Calu3 (cell line): Measurements from ENCODE around the gene CREBBP. TPM values are rescaled to one million over a fixed set of nuclear protein-coding genes. Genes with fewer than 3 reads are reported as not detected.

Source experiments
- BruUV-seq: library from RNA; stranded (reverse); fragments of 400-500 nt; replicated peaks from 2 replicates; lab custom pipeline; 2021; lab: Mats Ljungman, UMichigan
- CTCF ChIA-PET: fragments of 300-600 bp; sonication (Branson Sonifier 250); formaldehyde crosslinking; loops from one replicate; lab custom pipeline; 2022; ENCODE audit warnings: antibody characterized with exemption; lab: Charles Lee
- DNase-seq: peaks from one replicate; pipeline ENCODE4 v3.0.0; 2022
- H3K27ac Mint-ChIP-seq: one replicate; pipeline ENCODE4 v1.8.0; 2022; ENCODE audit warnings: mixed read lengths; ENCODE audit not compliant: unreplicated experiment
- H3K27me3 Mint-ChIP-seq: one replicate; pipeline ENCODE4 v1.8.0; 2022; ENCODE audit warnings: mixed read lengths; ENCODE audit not compliant: unreplicated experiment
- H3K36me3 Mint-ChIP-seq: one replicate; pipeline ENCODE4 v1.8.0; 2022; ENCODE audit warnings: mild to moderate bottlenecking, moderate library complexity, mixed read lengths; ENCODE audit not compliant: insufficient read depth, unreplicated experiment
- H3K4me1 Mint-ChIP-seq: one replicate; pipeline ENCODE4 v1.8.0; 2022; ENCODE audit warnings: mild to moderate bottlenecking, low read depth, mixed read lengths; ENCODE audit not compliant: unreplicated experiment
- H3K4me3 Mint-ChIP-seq: one replicate; pipeline ENCODE4 v1.8.0; 2022; ENCODE audit warnings: mild to moderate bottlenecking, low read depth, moderate library complexity, mixed read lengths; ENCODE audit not compliant: unreplicated experiment
- H3K9me3 Mint-ChIP-seq: one replicate; pipeline ENCODE4 v1.8.0; 2022; ENCODE audit warnings: low read depth, mixed read lengths; ENCODE audit not compliant: unreplicated experiment
- CTCF ChIP-seq: fragments of 200-600 bp; IDR thresholded peaks from one replicate; pipeline ENCODE4 v1.8.0; 2022; ENCODE audit warnings: antibody characterized with exemption; ENCODE audit not compliant: unreplicated experiment
- intact Hi-C: fragments of 100-400 bp; cut with micrococcal nuclease; formaldehyde crosslinking; loops from one replicate; pipeline ENCODE4 v1.10.0; 2022; ENCODE audit not compliant: unreplicated experiment
- total RNA-seq: library from RNA; stranded (reverse); gene quantifications from 2 replicates; pipeline ENCODE4 v1.2.3, GENCODE V29; 2022

The CREBBP gene
- total RNA-seq, 1 experiment from 2014 or later, result 91.0 TPM

GRCh38 chr16:3819746-3820724 is 60.5 kb downstream of the CREBBP start:
- H3K27ac Mint-ChIP-seq, result peak overlapping the region; percentile 24
- H3K36me3 Mint-ChIP-seq, result peaks cover 18% of the 10 kb centered on the region
- no TSS peak for BruUV-seq
- H3K4me3 Mint-ChIP-seq, result peak overlapping the region; percentile 10
- H3K27me3 Mint-ChIP-seq, result no peaks in the 10 kb centered on the region
- intact Hi-C loops, result no loop called here
- peaks cover 45% of the 10 kb centered on the region for H3K4me1 Mint-ChIP-seq
- no peak for TF ChIP-seq CTCF
- H3K9me3 Mint-ChIP-seq, result no peaks in the 10 kb centered on the region
- DNase-seq, result peak; percentile 70
- CTCF ChIA-PET, result no interaction called here

GRCh38 chr16:3819175-3819527 is 61.4 kb downstream of the CREBBP start:
- Mint-ChIP-seq H3K27ac (no peak overlapping the region), H3K27me3 (no peaks in the 10 kb centered on the region), H3K36me3 (peaks cover 14% of the 10 kb centered on the region), H3K4me3 (no peak overlapping the region), H3K9me3 (no peaks in the 10 kb centered on the region), H3K4me1 (peaks cover 37% of the 10 kb centered on the region)
- DNase-seq, result no peak
- intact Hi-C loops, result no loop called here
- CTCF ChIA-PET, result no interaction called here
- TF ChIP-seq CTCF, result no peak
- no TSS peak for BruUV-seq

- no peak overlapping the region for H3K27ac Mint-ChIP-seq
- CTCF ChIA-PET, result no interaction called here
Observed at GRCh38 chr16:3816326-3816725, 64.2 kb downstream of the CREBBP start.

GRCh38 chr16:3814755-3815154 is 65.8 kb downstream of the CREBBP start:
- Mint-ChIP-seq H3K27me3 (no peaks in the 10 kb centered on the region), H3K4me3 (no peak overlapping the region), H3K4me1 (peaks cover 16% of the 10 kb centered on the region), H3K9me3 (no peaks in the 10 kb centered on the region), H3K27ac (no peak overlapping the region), H3K36me3 (peaks cover 7% of the 10 kb centered on the region)
- DNase-seq, result no peak
- no peak for TF ChIP-seq CTCF
- no TSS peak for BruUV-seq
- intact Hi-C loops, result no loop called here
- CTCF ChIA-PET, result interaction anchor here (0.6 kb wide), 1 partner anchor 60 kb away, joined by 4 read pairs; no protein-coding TSS in a partner anchor

More at GRCh38 chr16:3816326-3816725, 64.2 kb downstream of the CREBBP start:
- intact Hi-C loops, result no loop called here
- Mint-ChIP-seq H3K27me3 (no peaks in the 10 kb centered on the region), H3K36me3 (peaks cover 14% of the 10 kb centered on the region), H3K4me1 (peaks cover 27% of the 10 kb centered on the region), H3K4me3 (no peak overlapping the region), H3K9me3 (no peaks in the 10 kb centered on the region)
- no peak for TF ChIP-seq CTCF
- no peak for DNase-seq
- no TSS peak for BruUV-seq
